T47D (cell line): ENCODE results near the gene LACC1.

Experiments
- DNase-seq, 2 experiments: peaks; one replicate each; pipeline versions ENCODE4 v3.0.0 to v3.0.0-alpha.2; 2011 to 2012; ENCODE audit warnings: low read depth in 1 of 2, low spot score in 1 of 2
- JUND ChIP-seq: IDR thresholded peaks from 2 replicates; pipeline ENCODE4 v1.6.1; 2012; ENCODE audit warnings: low read depth
- in situ Hi-C: cut with HindIII; loops from 2 replicates; pipeline ENCODE4 v1.10.0; 2016; ENCODE audit warnings: low sequenced_read_pairs, low pct_unique_long_range_greater_than_20kb

LACC1 gene

DNA sequence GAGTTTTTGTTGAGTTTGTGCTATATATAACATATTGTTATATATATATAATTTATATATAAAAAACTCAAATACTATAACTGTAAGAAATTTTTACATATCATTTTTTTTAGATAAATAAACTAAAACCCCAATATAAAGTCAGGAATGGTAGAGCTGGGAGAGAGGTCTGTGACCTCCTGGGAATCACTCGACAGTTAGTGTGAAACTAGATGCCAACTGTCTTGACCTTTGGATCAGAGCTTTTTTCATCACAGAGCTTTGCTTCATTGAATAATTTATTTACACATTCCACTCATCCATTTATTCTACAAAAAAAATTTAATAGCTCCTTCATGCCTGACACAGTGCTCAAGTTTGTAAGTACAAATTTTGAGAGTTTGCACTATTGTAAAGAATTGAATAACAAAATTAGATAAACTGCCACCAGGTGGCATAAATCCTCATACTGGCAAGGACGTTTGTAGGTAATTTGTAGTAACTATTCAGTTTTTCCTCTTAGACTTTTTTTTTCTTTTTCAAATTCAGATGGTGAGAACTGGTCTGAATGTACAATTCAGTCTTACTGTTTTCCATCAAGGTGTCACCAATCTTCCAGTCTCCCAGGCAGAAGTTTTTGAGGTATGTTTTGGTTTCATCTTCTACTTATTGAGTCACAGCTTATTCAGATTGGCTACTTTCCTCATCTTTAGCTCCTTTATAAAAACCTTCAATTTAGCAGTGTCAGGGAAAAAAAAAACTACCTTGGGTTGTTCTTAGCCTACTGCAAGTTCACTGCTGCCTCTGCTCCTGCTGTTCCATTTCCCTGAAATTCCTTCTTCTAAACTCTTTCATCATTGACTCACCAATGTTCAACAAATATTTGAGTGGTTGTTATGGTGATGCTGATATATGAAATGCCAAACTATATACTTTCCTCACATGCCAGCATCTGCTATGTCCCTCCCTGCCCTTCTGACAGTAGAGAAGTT is 28.7 kb downstream of the LACC1 start:
- no peak for TF ChIP-seq JUND
- in situ Hi-C loops = no loop called here
- DNase-seq = peak in 1 of 2 experiments; percentile 34

DNA sequence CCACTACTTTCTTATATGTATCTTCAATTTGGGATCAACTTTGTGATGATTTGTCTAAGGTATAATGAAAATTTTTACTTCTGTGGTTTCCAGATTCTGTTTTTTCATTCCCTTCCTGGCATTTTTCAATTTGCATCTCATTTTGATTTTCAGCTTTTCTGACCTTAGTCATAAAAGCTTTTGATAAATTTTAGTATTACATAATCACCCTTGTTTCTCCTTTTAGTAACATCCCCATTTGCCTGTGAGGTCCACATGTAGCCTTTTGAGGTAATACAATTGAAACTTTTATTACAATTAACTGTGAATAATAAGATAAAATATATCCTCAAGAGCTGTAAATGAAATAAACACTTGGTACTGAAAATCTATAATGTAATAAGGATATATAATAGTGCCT is 31.2 kb downstream of the LACC1 start:
- no peak for DNase-seq
- in situ Hi-C loops = no loop called here
- TF ChIP-seq JUND = no peak

DNA sequence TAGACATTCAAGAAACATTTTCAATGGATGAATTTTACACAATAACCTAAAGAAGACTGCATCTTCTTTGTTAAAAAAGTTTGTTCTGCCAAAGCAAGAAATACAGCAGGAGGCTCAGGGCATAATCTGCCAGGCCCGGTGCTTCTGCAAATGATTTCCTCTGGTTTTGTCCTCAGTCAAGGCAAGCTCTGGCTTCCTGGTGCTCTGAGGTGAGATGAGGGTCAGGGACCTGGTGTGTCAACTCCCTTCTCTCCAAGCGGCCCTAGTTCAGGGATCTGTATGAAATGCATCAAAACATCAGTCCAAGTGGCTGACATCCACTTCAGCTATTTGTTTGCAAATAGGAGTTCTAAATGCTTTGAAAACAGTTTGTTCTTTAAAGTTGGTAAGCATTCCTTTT is 31.6 kb downstream of the LACC1 start:
- no peak for TF ChIP-seq JUND
- in situ Hi-C loops = no loop called here
- no peak for DNase-seq

DNA sequence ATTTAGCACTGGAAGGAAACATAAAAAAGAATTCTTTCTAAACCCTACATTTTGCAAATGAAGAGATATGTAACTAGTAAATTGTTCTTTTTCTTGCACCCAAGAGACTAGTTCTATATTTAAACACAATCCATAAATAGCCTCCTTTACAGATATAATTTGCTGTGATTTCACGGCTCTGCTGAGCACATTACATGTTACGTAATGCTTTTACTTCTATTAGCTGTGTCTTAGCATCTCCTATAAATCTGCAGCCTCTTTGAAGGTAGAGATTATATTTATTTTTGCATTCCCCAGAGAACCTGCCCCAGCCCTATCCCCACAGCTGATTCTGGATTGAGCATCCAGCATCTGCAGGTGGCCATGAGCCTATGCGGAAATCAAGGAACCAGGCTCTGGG is 32.2 kb downstream of the LACC1 start:
- in situ Hi-C loops = no loop called here
- TF ChIP-seq JUND = no peak
- no peak for DNase-seq

DNA sequence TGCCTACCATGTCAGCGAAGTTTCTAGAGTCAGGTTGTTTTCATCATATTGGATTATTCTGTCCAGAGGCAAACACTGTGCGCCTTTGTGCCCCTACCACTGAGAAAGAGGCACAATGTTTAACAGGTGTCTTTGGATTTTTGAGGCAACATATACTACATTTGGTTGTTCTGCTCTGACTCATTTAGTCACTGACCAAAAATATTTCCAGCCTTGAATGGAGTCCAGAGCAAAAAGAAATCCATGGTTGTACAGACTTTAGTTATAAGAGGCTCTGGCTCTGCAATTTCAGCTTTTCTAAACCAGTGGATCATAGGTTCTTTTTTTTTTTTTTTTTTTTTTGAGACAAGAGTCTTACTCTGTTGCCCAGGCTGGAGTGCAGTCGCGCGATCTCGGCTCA is 35.7 kb downstream of the LACC1 start:
- DNase-seq = no peak
- in situ Hi-C loops = no loop called here

DNA sequence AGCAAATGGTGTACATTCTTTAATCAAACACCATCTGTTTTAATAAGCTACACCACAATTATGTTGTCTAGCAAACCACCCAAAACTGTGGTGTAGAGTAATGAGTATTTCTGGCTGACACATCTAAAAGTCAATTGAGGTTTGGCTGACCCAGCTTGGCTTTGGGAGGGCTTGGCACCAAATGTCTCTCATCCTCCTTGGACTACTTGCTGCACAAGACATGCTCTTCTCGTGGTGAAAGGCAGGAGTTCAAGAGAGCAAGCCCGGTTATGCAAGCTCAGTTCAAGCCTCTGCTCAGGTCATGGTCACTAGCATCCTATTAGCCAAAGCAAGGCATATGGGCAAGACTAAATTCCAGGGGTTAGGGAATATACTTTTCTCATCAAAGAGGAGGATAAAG is 37.1 kb downstream of the LACC1 start:
- in situ Hi-C loops = no loop called here
- peak in 1 of 2 experiments; percentile 43 for DNase-seq
- TF ChIP-seq JUND = no peak

More for the DNA sequence above, 35.7 kb downstream of the LACC1 start:
- no peak for TF ChIP-seq JUND

DNA sequence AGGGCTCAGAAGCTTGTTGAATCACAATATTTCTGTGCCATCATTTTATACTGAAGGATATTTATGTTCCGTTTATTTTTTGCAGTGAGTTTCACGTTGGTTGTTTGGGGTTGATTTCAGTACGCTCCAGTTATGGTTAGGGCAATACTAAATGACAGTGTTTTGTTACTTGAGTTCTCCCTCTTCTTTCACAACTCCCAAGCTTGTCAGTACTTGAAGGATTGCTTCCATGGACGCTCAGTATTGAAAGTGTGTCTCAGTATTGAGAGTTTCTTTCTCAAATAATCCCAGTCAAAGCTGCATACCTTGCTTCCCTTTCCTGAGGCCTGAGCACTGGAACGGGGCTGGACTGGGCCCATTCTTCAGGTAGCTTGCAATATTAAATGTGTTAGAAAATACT is 38.9 kb downstream of the LACC1 start:
- in situ Hi-C loops = no loop called here
- no peak for DNase-seq
- no peak for TF ChIP-seq JUND

DNA sequence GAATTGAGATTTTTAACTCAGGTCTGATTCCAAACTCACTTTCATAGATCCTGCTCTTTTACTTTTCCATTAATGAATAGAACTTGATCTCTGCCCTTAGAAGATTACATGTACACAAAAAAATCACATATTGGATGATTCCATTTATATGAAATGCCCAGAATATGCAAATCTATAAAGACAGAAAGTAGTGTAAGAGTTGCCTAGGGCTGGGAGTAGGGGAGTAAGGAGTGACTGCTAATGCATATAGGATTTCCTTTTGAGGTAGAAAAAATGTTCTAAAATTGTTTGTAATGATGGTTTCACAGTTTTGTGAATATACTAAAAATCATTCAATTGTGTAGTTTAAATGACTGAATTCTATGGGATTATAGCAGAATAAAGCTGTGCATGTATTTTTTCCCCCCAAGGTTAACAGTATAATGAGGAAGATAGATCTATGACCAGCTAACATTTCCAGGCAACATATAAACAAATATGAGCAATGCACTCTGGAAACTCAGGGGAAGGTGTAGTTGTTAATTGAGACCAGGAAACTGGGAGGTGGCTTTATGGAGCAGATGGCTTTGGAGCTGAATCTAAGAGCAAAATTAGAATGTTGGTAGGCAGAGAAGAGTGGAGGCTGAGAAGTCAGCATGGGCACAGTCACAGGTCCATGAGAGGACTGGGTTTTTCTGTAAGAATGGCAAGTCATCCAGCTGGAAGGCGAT is 41.4 kb downstream of the LACC1 start:
- no peak for TF ChIP-seq JUND
- DNase-seq = no peak
- in situ Hi-C loops = no loop called here

DNA sequence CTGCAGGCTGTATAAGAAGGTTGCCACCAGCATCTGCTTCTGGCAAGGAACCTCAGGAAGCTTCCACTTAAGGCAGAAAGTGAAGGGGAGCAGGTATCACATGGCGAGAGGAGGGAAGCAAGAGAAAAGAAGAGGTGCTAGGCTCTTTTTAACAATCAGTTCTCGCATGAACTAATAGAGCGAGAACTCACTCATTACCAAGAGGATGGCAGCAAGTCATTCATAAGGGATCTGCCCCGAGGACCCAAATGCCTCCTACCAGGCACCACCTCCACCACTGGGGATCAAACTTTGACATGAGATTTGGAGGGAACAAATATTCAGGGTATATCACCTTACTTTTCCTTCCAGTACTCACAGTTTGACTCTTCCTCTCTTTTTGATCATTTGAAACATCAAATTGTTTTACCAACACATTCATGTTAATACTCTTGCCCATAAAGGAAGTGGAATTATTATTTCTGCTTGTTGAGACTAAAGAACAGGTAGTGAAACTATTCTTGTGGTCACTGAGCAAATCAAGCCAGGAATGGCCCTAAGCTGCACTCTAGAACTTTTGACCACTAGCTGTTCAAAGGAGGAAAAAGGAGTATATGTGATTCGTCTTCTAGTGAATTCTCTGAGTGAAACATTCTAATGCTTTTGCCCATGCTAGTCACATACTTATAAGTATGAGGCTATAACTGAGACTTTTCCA is 45.0 kb downstream of the LACC1 start:
- in situ Hi-C loops = no loop called here
- no peak for DNase-seq
- no peak for TF ChIP-seq JUND

DNA sequence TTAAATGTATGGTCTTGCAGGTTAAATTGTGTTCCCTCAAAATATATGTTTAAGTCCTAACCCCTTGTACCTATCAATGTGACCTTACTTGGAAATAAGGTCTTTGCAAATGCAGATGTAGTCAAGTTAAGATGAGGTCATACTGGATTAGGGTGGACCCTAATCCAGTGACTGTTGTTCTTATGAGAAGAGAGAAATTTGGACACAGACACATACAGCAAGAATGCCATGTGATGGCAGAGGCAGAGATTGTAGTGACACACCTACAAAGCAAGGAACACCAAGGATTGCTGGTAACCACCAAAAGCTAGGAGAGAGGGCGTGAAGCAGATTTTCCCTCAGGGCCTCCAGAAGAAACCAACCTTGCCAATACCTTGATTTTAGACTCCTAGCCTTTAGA is 50.2 kb downstream of the LACC1 start:
- in situ Hi-C loops = no loop called here
- no peak for DNase-seq
- TF ChIP-seq JUND = no peak

DNA sequence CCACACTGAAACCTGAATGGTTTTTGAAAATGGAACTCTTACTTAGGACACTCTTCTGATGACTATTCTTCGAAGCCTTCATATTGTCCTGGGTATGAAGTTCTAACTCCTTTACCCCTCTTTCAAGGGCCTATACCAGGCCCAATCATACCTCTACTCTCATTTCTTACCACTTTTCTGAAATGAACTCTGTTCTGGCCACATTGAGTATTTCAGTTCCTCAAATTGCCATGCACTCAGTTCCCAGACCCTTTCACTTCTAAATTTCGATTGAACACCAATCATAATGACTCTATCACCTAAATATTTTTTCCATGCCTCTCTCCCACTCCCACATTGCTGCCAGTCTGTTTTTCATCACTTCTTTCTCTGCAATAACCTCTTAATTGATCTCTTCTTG is 53.7 kb downstream of the LACC1 start:
- no peak for DNase-seq
- in situ Hi-C loops = no loop called here
- TF ChIP-seq JUND = no peak

DNA sequence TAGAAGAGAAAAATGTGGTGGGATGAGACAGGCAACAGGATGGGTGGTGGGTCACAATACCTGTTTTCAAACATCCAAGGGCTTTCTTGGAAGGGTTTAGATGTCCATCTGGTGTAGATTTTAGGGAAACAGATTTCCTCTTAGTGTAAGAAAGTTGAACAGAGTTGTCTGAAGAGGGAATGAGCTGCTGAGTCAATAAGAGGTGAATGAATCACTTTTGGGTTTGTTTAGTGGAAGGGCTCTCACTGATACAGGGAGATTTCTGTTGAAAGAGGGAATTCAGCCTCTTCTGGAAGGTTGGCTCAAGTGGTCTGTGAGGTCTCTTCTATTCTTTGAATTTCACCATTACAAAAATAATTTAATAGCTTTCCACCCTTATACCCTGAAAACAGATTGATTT is 54.6 kb downstream of the LACC1 start:
- DNase-seq = no peak
- TF ChIP-seq JUND = no peak

DNA sequence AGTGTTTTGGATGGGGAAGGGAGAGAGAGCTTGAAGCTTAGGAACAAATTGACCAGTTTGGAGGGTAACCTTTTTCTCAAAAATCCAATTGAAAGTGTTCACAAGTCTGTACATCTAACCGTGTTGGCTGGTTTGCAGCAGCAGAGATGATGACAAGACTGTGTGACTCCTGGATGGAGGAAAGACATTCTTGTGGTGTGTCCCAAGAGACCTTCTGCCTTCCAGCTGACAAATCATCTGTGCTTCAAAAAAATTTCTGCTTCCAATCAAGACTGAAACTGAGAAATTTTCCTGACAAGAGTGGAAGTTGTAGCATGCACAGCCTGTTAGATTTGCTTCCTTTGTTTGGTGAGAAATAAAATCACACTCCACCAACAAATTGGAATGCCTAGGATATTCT is 56.2 kb downstream of the LACC1 start:
- DNase-seq = no peak
- TF ChIP-seq JUND = no peak
- in situ Hi-C loops = no loop called here

More for the DNA sequence above, 54.6 kb downstream of the LACC1 start:
- in situ Hi-C loops = no loop called here
